Measurements from ENCODE around the gene MAPK7.

MAPK7 gene

GRCh38 chr17:19402171-19402570, 23.9 kb downstream of the MAPK7 start:
- no peak overlapping the region for H3K4me3 ChIP-seq (ENCODE audit: low read depth, low read length)
- TF ChIP-seq CTCF (IDR thresholded peaks at IDR 0.05; ENCODE audit: borderline replicate concordance, insufficient read depth, low read depth, low read length) = no peak

- H3K4me3 ChIP-seq (ENCODE audit: low read depth, low read length) = no peak overlapping the region
- TF ChIP-seq CTCF (IDR thresholded peaks at IDR 0.05; ENCODE audit: borderline replicate concordance, insufficient read depth, low read depth, low read length) = no peak
Observed at GRCh38 chr17:19403021-19403420, 24.7 kb downstream of the MAPK7 start.

- H3K4me3 ChIP-seq (ENCODE audit: low read depth, low read length) = no peak overlapping the region
Observed at GRCh38 chr17:19404264-19404663, 26.0 kb downstream of the MAPK7 start.

GRCh38 chr17:19405114-19405513, 26.8 kb downstream of the MAPK7 start:
- no peak for TF ChIP-seq CTCF (IDR thresholded peaks at IDR 0.05; ENCODE audit: borderline replicate concordance, insufficient read depth, low read depth, low read length)

More at GRCh38 chr17:19404264-19404663, 26.0 kb downstream of the MAPK7 start:
- no peak for TF ChIP-seq CTCF (IDR thresholded peaks at IDR 0.05; ENCODE audit: borderline replicate concordance, insufficient read depth, low read depth, low read length)

GRCh38 chr17:19407601-19408345, 29.5 kb downstream of the MAPK7 start:
- TF ChIP-seq CTCF (IDR thresholded peaks at IDR 0.05; ENCODE audit: borderline replicate concordance, insufficient read depth, low read depth, low read length) = no peak
- no peak overlapping the region for H3K4me3 ChIP-seq (ENCODE audit: low read depth, low read length)

More at GRCh38 chr17:19405114-19405513, 26.8 kb downstream of the MAPK7 start:
- H3K4me3 ChIP-seq (ENCODE audit: low read depth, low read length) = no peak overlapping the region

GRCh38 chr17:19408346-19408710, 30.0 kb downstream of the MAPK7 start:
- TF ChIP-seq CTCF (IDR thresholded peaks at IDR 0.05; ENCODE audit: borderline replicate concordance, insufficient read depth, low read depth, low read length) = no peak
- H3K4me3 ChIP-seq (ENCODE audit: low read depth, low read length) = no peak overlapping the region

GRCh38 chr17:19409066-19409465, 30.8 kb downstream of the MAPK7 start:
- no peak for TF ChIP-seq CTCF (IDR thresholded peaks at IDR 0.05; ENCODE audit: borderline replicate concordance, insufficient read depth, low read depth, low read length)
- no peak overlapping the region for H3K4me3 ChIP-seq (ENCODE audit: low read depth, low read length)

Measured in GM12875 (cell line).